DMS53 treated with DMSO at 0.1 percent for 48 hours (cell line): ENCODE measurements around the gene TBL1X.

ENCODE experiments used
- DNase-seq: peaks from one replicate; lab custom pipeline; 2025; ENCODE audit not compliant: unreplicated experiment; lab: John Stamatoyannopoulos, UW

TBL1X gene

GRCh38 chrX:9698576-9698975 is 233.7 kb downstream of the TBL1X start:
- no peak for DNase-seq

GRCh38 chrX:9700555-9700954 is 235.7 kb downstream of the TBL1X start:
- DNase-seq: no peak

GRCh38 chrX:9701790-9702189 is 236.9 kb downstream of the TBL1X start:
- DNase-seq: no peak

- no peak for DNase-seq
Measured at GRCh38 chrX:9703406-9703805, 238.5 kb downstream of the TBL1X start.

GRCh38 chrX:9704876-9705465 is 240.1 kb downstream of the TBL1X start:
- DNase-seq: no peak

- DNase-seq: no peak
Measured at GRCh38 chrX:9706421-9706820, 241.6 kb downstream of the TBL1X start.

GRCh38 chrX:9707306-9708033 is 242.6 kb downstream of the TBL1X start:
- DNase-seq: no peak

GRCh38 chrX:9708086-9708485 is 243.2 kb downstream of the TBL1X start:
- no peak for DNase-seq

GRCh38 chrX:9708923-9709553 is 244.2 kb downstream of the TBL1X start:
- DNase-seq: peak; percentile 1

- no peak for DNase-seq
Measured at GRCh38 chrX:9710332-9710731, 245.5 kb downstream of the TBL1X start.

- DNase-seq: no peak
Measured at GRCh38 chrX:9717376-9717775, 252.5 kb downstream of the TBL1X start.

GRCh38 chrX:9724711-9725110 is 259.9 kb downstream of the TBL1X start:
- no peak for DNase-seq

GRCh38 chrX:9728261-9728660 is 263.4 kb downstream of the TBL1X start:
- DNase-seq: no peak

GRCh38 chrX:9729171-9729885 is 264.5 kb downstream of the TBL1X start:
- DNase-seq: no peak

- no peak for DNase-seq
Measured at GRCh38 chrX:9730078-9730477, 265.2 kb downstream of the TBL1X start.

GRCh38 chrX:9730752-9731151 is 265.9 kb downstream of the TBL1X start:
- DNase-seq: no peak

GRCh38 chrX:9737363-9737762 is 272.5 kb downstream of the TBL1X start:
- DNase-seq: no peak

GRCh38 chrX:9738151-9738550 is 273.3 kb downstream of the TBL1X start:
- DNase-seq: no peak

GRCh38 chrX:9739130-9739529 is 274.3 kb downstream of the TBL1X start:
- DNase-seq: no peak

- no peak for DNase-seq
Measured at GRCh38 chrX:9745417-9746115, 280.7 kb downstream of the TBL1X start.
